HG02610 (cell line): ENCODE data around the gene CAPN13.

Experiments
- ATAC-seq: cut with Tn5 transposase; IDR thresholded peaks from one replicate; pipeline ENCODE4 v1.9.1; 2021; ENCODE audit warnings: mild to moderate bottlenecking, moderate library complexity; ENCODE audit not compliant: unreplicated experiment

CAPN13 gene

DNA sequence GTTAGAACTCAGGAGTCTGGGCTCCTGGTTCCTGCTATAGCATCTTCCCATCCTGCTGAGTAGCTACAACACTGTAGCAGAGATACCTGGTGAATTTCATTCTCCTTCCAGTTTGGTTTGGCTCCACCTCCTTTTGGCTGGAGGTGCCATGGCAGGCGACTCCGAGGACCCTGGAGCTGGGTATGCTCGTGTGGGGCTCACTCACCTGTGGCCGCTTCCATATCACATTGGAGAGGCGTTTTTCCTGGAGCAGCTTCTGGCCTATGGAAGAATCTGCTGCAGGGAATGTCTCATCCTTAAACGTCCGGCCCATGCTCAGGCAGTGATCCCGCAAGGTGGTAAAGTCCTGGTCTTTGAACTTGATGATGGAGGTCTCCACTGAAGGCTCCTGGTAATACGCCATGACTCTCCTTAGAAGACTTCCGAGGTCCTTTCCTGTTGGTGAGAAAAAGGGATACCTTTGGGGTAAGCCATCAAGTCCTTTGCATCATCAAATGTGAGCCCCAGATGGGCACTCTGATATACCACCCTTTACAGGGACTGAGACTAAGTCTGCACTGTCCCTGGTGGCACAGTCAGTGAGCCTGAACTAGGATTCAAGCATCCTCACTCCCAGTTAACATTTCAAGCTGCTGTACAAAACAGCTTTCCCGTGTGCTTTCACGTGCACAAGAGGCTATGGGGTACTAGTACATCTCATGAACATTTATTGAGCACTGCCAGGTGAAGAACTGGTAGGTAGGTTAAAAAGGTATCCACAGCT is 20.1 kb downstream of the CAPN13 start:
- ATAC-seq, result no peak

DNA sequence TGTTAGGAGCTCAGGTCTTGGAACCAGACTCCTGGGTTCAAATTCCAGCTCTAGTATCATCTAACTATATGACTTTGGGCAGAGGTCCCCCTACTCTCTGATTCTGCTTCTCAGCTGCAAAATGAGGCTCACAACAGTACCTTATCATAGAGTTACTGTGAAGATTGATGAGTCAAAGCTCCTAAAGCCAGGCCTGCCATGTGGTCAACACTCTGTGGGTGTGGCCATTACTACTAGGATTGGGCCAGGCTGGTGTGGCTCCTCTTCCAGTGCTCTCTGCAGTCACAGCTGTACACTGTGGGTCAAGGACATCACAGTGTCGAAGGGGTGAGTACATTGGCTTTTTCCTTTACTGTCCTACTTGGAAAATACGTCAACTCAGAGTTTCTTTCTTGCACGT is 22.6 kb downstream of the CAPN13 start:
- no peak for ATAC-seq

GRCh38 chr2:30781961-30782533 is 25.2 kb downstream of the CAPN13 start:
- no peak for ATAC-seq

DNA sequence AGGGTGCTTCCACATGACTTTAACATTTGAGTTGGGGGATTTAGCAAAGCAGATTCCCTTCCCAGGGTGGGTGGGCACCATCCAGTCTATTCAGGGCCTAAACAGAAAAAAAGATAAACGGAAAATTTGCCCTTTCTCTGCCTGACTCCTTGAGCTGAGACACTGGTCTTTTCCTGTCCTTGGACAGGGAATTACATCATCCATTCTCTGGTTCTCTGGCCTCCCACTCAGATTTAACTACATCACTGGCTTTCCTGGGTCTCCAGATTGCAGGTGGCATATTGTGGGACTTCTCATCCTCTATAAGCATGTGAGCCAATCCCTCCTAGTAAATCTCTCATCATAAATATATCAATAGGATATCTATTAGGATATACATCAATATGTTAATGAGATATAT is 25.8 kb downstream of the CAPN13 start:
- no peak for ATAC-seq

DNA sequence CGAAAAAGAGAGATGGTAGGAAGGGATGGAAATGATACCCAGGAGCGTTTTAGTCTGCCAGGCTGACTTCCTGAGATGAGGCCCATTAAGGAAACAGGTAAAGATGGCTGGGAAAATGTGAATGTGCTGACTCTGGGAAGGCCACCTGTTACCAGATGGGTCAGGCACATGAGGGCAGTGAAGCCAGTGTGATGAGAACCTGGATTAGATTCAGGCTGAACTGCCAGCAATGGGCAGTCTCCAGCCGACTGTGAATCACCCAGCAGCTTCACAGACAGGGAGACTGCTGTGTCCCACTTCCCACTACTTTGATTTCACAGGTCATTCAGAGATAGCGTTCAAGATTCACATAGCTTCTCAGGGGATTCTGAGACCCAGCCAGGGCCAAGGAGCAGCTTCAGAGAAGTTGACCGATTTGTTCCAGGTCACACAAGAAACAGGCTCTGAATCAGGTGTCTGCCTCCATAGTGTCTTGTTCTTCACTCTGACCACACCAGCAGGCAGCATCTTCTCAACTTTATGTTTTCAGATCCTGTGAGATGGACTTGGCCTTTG is 26.4 kb downstream of the CAPN13 start:
- no peak for ATAC-seq

DNA sequence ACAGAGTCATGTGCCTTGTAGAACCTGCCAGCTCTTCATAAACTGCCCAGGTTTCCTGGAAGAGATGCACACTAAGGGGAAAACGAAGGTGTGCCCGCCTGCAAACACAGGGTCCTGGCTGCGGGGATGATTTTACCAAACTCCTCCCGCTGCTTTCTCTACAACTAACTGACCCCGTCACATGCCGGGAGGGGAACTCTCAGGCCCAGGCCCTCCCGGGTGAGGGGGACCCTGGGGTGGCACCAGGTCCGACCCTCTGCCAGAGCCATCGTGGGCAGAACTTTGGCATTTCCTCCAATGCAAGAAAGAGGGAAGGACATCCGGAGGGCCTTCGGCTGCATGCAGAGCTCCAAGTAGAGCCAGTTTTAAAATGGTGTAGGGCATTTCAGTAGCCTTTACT is 28.6 kb downstream of the CAPN13 start:
- ATAC-seq, result no peak

- ATAC-seq, result no peak
These were observed 29.4 kb downstream of the CAPN13 start for GRCh38 chr2:30777661-30778505.

GRCh38 chr2:30776831-30777635 is 30.2 kb downstream of the CAPN13 start:
- no peak for ATAC-seq

DNA sequence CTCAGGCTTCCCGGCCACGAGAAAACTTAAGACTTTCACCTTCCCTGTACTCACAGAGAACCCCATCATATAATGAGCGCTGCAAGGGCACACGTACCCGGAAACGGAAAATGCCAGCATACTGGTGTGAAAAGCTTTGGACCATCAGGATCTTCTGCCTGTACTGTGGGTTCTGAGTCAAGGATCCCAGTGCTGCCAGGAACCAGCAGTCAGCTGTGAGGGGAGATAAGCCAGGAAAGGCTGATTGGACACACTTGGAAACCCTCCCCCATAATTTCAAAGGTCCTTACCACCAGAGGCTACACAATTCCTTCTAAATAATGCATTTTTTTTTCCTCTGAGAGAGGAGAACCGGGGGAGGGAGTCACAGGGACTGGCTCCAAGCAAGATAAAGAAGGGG is 31.4 kb downstream of the CAPN13 start:
- ATAC-seq, result no peak

- ATAC-seq, result no peak
These were observed 35.1 kb downstream of the CAPN13 start for GRCh38 chr2:30772021-30772705.

- no peak for ATAC-seq
These were observed 36.2 kb downstream of the CAPN13 start for GRCh38 chr2:30770816-30771576.

DNA sequence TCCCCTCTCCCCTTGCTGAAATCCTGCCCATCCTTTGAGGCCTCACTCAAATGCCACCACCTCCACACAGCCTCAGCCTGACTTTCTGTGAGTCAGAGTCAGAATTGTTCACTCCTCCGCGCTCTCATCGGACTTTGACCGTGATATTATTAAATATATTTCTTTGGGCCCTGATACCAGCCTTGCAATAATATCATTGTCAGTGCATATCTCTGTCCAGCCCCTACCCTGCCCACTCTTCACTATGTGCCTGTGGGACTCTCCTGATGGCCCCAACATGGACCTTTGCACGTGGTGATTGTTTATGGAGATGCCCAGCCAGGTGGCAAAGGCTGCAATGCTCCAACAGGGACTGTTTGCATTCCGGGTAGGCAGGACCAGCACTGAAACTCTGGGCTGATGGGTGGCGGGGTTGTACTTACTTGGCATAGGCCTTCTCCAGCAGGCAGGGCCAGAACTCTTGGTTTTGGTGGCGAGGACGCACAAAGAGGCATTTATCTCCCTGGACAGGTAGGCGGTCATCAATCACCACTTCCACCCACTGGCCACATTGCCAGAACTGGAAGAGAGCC is 37.3 kb downstream of the CAPN13 start:
- ATAC-seq, result no peak

DNA sequence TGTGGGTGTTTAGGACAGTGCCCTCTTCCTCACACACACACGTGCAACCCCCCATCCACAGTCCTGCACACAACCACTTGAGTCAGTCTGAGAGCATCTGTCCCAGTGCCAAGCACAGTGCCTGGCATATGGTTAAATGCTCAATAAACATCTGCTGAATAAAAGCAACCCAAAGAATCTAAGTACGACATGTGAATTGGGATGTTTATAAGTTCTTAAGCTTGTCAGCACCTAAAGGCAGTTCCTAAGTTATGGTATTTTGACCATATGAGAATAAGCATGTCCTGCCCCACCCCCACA is 37.8 kb downstream of the CAPN13 start:
- no peak for ATAC-seq

DNA sequence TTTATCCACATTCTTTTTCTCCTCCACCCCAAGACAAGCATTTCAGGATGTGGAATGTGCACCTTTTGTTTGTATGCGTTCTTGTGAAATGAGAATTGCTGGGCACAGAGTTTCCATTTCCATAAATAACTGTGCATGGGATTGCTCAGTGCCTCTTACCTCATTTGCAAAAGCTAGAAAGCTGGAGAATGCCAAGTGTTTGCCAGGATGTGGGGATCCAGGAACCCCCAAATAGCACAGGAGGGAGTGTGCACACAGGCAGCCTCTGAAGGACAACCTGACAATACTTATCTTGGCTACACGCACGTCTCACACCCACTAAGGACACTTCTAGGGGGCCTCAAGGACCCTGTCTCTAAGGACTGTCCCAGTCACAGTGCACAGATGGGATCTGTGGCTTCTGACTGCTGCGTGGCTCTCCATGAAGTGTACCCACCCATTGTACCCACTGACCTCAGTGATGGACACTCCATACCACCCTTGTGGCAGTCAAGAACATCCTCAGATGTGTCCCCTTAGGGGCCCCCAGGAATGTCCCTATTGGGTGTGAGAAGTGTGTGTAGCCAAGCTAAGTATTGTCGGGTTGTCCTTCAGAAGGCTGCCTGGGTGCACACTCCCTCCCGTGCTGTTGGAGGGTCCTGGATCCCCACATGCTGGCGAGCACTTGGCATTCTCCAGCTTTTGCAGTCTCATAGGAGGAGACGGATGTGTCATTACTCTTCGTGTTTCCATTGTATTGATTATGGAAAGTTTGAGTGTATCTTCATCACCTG is 38.4 kb downstream of the CAPN13 start:
- no peak for ATAC-seq

DNA sequence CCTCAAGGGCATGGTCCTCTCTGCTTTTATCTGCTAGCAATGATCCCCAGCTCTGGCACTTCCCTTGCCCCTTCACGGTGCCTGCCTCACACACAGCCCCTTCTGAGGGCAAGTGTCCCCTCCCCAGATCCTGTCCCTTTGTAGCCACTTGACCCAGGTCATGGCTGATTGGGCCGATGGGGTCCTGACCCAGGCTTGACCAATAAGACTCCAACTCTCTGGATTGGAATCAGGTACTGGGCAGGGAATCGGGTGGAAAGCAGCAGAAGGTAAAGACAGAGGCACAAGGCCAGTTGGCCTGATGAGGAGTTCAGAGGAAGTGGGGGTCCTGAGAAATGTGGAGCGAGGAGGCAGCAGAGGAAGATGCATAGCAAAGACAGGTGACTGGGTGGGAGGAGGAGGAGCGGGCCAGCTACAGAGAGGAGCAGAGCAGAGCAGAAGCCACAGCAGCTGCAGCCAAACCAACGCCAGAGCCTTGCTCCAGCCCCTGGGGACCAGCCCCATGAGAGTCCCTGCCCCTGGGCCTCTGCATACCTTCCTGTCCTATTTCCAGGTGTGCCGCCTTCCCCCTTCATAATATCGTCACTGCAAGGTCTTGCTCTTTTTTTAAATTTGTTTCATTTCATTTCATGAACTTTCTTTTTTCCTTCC is 39.1 kb downstream of the CAPN13 start:
- no peak for ATAC-seq

- no peak for ATAC-seq
These were observed 40.6 kb downstream of the CAPN13 start for GRCh38 chr2:30766666-30767065.

GRCh38 chr2:30765876-30766470 is 41.3 kb downstream of the CAPN13 start:
- ATAC-seq, result no peak

DNA sequence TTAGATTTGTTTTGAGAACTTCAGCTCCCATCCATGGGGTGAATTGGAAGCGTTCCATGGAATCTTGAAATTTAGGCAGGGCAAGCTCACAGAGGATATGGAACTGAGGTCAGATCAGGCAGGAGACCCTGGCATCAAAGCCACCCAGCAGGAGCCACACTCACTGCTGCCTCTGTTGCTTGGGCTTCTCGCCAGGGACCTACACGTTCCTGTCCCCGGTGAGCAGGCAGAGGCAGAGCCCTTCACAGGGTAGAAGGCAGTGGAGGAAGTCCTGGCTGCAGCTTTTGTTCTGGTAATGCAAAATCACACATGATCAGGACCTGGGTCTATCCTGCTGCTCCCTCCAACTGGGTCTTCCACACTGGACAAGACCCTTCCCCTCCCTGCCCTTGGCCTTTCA is 42.1 kb downstream of the CAPN13 start:
- no peak for ATAC-seq
